GM21717 (cell line): ENCODE measurements around the gene DTNB.

Source experiments
- ATAC-seq: cut with Tn5 transposase; IDR thresholded peaks from one replicate; pipeline ENCODE4 v1.9.1; 2021; ENCODE audit warnings: mild to moderate bottlenecking, moderate library complexity; ENCODE audit not compliant: unreplicated experiment

DTNB gene

GRCh38 chr2:25401307-25402026 lies 271.9 kb downstream of the DTNB start:
- no peak for ATAC-seq

- no peak for ATAC-seq
These were observed 272.7 kb downstream of the DTNB start for GRCh38 chr2:25400576-25401216.

GRCh38 chr2:25400169-25400568 lies 273.2 kb downstream of the DTNB start:
- ATAC-seq: no peak

- ATAC-seq: no peak
These were observed 274.8 kb downstream of the DTNB start for GRCh38 chr2:25398534-25398933.

DNA sequence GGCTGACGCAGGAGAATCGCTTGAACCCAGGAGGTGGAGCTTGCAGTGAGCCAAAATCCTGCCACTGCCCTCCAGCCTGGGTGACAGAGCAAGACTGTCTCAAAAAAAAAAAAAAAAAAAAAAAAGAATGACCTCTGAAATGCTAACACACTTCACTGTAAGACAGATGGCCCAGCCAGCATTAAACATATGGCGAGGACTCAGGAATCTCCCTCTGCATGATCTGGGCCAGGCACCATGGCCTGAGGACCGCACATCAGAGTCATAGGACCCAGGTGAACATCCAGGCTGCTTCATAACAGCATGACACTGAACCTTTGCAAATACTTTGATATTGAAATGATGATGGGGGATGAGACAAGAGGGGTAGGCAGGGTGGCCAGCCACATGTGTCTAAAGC lies 275.6 kb downstream of the DTNB start:
- ATAC-seq: no peak

DNA sequence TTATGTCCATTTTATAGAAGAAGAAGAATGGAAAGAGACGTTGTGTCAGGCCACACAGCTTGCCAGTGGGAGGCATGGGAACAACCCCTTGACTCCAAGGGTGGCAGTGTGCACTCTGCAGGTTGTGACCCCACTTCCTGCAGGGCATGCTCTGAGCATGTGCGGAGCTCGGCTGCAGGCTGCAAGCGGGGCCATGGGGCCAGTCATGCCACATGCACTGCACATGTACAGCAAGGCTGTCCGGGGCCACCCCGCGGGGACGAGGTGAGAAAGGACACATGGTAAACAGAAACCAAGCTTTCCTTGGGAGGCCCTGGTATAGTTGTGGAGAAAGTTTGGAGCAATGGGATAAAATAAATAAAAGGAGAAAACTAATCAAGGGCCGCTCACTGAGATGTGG lies 284.2 kb downstream of the DTNB start:
- ATAC-seq: no peak

GRCh38 chr2:25388491-25388890 lies 284.9 kb downstream of the DTNB start:
- no peak for ATAC-seq

DNA sequence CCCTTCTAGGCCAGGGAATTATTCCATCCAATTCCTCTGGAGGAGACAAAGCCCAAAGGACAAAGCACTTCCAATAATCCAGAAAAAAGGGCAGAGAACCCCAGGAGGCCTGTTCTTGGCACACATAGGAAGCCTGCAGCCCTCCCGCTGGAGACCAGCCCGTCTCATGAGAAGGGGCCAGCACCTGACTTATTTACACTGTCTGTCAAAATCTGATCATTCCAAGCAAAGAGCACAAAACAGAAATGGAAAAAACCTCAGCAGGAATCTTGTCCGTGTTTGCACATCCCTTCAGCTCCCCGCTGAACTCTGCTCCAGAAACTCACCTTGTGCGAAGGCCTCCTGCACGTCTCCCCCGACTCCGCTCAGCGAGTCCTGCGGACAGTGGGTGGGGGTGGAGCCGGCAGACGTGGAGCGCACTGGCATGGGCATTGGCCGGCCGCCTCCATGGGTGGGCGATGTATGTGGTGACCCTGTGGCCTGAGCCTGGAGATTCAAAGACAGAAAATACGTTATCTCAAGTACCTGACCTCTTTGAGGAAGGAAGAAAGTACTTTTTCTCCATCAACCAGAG lies 285.4 kb downstream of the DTNB start:
- ATAC-seq: no peak

DNA sequence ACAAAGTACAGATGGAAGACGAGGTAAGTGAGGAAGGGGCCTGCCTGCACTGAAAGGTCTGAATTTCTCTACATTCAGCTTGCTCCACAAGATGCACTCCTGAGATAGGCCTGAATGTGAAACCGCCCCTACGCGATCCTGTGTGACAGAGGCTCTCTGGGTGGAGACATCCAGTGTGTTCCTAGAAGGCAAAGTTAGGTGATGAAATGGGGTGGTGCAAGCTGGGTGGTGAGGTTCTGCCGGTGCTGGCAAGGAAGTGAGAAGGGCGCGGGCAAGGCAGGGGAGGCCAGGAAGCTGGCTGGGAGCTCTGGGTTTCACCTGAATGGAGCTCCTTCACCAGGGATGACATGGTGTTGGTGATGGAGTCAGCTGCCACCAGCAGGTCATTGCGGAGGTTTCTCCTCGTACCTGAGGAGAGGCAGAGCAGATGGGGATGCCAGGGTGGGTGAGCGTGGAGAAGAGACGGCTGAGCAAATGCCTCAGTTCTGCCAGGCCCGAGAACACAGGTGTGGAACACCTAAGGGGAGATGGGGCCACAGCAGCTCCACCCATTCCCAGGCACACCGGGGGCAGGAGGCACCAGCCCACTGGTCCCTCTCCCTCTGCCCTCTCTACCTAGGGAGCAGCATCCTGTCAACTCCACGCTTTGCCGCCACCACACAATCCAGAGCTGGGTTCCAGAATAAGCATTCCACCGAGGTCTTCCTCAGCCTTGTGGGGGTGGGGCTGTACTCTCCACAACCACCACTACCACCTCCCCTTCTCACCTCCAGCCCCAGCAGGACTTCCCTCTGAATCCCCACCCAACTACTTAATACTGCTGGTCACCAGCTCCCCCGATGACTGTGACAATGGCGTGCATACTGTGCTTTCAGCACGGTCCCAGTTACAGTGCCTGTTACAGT lies 286.2 kb downstream of the DTNB start:
- no peak for ATAC-seq

- no peak for ATAC-seq
These were observed 287.5 kb downstream of the DTNB start for GRCh38 chr2:25385910-25386309.

DNA sequence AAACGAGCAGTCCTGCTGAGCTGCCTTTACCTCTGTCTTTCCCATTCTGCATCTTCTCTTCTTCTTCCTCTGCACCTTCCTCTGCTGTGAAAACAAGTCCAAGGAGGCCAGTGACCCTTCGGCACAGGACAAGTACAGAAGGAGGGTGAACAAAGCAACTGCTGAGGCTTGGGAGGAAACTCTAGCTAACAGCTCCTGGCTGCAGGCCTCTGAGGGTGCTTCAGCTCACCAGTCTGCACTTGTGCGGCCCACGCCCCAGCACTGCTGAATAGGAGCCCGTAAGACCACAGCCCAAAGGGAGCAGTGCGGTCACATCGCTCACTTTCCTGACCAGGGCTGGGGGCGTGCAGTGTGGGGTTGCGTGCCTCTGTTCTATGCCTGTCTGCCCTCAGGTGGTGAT lies 289.6 kb downstream of the DTNB start:
- ATAC-seq: no peak

- no peak for ATAC-seq
These were observed 291.9 kb downstream of the DTNB start for GRCh38 chr2:25381502-25381901.

- ATAC-seq: no peak
These were observed 292.6 kb downstream of the DTNB start for GRCh38 chr2:25380586-25381375.

- ATAC-seq: no peak
These were observed 293.4 kb downstream of the DTNB start for GRCh38 chr2:25380023-25380422.

- ATAC-seq: no peak
These were observed 293.8 kb downstream of the DTNB start for GRCh38 chr2:25379535-25379934.

- no peak for ATAC-seq
These were observed 294.5 kb downstream of the DTNB start for GRCh38 chr2:25378731-25379490.

DNA sequence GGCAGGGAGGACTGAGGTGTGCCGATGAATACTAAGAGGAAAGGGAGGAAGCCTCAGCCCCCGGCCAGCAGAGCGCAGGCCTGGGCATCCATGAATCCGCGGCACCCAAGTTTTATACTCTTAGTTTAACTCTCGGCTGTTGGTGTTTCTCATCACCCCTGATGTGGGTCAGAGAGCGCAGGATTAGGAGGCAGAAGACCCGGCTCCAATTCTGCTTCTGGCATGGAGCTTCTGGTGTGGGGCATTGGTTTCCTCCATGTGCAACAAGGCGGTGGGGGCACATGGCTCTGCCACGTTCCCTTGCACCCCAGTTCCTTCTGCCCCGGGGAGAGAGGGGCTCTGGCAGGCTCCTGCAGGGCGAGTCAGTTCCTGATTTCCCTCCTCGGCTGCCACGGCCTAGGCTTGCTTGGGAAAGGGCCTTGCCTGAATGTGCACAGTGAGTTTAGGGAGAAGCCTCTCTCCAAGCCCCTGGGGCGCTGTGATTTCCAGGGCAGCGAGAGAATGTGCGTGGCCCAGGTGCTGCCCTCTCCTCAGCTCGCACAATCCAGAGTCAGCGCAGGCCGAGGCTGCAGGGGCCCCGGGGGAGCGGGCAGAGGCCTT lies 295.5 kb downstream of the DTNB start:
- ATAC-seq: no peak

DNA sequence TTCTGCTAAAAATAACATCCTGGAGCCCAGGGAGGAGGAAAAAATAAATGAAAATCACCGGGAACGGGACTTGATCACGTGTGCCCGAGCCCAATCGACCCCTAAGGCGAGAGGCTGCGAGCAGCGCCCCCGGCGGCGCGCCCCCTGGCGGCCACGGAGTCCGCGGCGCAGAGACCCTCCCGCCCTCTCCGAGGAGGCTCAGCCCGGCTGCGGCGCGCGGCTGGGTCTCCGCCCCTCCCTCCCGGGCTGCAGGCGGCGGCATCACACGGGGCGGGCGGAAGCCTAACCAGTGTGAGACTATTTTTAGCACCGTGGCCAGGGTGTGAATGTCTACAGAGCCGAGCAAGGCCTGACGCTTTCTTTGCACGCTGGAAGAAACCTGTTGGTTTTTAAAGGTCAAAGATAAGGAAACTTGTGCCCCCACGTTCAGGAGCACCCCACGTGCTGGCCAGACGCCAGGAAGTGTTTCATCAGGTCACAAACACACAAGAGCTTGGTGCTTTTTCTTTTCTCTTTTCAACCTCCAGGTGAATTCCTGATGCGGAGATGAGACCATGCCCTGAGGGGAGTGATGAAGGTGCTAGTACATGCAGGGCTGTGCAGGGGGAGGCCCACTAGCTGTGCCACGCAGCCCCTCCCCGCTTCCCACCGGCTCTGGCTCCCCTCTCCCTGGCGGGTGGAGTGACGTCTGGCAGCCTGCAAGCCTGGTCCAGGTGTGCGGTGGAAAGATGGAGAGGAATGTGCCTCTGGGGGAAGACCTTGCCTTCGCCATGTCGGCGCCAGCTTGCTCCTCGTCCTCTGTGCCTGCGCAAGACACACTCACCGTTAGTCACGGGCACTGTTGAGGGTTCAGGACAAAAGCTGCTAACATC lies 296.4 kb downstream of the DTNB start:
- ATAC-seq: peak; percentile 92
